ENCODE data around the gene PRM2. TPM values are rescaled to one million over a fixed set of nuclear protein-coding genes. Genes with fewer than 3 reads are reported as not detected.
A peak's percentile ranks its signal among the peaks of the same experiment; 100 is the strongest.

Gene PRM2
- total and polyA plus RNA-seq, 2 of the 8 experiments (the other 6 are each of a cell fraction or from before 2014, with no cell fraction given): not detected

DNA sequence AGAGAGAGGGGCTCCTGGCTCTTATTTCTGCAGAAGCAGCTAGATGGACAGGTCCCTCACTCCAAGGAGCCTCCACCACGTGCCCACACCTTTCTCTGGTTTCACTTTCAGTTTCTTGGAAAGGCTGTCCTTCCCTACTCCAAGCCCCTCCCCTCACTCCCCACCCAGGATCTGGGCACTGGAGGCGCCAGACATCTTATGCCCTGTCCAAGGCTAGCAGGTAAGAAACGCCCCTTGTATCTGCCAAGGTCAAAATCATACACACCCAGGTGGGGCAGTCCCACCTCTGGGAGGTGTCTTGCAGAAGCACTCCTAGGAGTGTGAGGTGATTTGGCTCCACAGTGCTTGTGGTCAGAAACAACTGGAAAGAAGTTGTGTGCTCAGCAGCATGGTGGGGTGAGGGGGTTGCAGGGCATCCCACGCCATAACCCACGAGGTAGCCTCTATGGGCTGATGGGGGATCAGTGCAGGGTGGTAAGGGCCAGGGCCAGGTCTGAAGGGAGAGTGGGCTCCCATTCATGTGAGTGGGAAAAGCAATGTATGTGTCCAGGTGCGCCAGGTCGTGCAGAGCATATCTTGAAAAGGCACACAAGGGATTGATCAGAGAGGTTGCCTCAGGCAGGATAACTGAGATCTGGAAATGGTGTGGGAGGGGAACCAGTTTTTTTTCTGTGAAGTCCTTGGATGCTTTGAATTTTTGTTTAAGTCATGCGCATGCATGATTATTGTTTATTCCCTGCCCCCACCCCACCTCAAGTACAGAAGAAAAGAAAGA is 36.6 kb upstream of the PRM2 start (continued):
- TF ChIP-seq, protein P1, sequence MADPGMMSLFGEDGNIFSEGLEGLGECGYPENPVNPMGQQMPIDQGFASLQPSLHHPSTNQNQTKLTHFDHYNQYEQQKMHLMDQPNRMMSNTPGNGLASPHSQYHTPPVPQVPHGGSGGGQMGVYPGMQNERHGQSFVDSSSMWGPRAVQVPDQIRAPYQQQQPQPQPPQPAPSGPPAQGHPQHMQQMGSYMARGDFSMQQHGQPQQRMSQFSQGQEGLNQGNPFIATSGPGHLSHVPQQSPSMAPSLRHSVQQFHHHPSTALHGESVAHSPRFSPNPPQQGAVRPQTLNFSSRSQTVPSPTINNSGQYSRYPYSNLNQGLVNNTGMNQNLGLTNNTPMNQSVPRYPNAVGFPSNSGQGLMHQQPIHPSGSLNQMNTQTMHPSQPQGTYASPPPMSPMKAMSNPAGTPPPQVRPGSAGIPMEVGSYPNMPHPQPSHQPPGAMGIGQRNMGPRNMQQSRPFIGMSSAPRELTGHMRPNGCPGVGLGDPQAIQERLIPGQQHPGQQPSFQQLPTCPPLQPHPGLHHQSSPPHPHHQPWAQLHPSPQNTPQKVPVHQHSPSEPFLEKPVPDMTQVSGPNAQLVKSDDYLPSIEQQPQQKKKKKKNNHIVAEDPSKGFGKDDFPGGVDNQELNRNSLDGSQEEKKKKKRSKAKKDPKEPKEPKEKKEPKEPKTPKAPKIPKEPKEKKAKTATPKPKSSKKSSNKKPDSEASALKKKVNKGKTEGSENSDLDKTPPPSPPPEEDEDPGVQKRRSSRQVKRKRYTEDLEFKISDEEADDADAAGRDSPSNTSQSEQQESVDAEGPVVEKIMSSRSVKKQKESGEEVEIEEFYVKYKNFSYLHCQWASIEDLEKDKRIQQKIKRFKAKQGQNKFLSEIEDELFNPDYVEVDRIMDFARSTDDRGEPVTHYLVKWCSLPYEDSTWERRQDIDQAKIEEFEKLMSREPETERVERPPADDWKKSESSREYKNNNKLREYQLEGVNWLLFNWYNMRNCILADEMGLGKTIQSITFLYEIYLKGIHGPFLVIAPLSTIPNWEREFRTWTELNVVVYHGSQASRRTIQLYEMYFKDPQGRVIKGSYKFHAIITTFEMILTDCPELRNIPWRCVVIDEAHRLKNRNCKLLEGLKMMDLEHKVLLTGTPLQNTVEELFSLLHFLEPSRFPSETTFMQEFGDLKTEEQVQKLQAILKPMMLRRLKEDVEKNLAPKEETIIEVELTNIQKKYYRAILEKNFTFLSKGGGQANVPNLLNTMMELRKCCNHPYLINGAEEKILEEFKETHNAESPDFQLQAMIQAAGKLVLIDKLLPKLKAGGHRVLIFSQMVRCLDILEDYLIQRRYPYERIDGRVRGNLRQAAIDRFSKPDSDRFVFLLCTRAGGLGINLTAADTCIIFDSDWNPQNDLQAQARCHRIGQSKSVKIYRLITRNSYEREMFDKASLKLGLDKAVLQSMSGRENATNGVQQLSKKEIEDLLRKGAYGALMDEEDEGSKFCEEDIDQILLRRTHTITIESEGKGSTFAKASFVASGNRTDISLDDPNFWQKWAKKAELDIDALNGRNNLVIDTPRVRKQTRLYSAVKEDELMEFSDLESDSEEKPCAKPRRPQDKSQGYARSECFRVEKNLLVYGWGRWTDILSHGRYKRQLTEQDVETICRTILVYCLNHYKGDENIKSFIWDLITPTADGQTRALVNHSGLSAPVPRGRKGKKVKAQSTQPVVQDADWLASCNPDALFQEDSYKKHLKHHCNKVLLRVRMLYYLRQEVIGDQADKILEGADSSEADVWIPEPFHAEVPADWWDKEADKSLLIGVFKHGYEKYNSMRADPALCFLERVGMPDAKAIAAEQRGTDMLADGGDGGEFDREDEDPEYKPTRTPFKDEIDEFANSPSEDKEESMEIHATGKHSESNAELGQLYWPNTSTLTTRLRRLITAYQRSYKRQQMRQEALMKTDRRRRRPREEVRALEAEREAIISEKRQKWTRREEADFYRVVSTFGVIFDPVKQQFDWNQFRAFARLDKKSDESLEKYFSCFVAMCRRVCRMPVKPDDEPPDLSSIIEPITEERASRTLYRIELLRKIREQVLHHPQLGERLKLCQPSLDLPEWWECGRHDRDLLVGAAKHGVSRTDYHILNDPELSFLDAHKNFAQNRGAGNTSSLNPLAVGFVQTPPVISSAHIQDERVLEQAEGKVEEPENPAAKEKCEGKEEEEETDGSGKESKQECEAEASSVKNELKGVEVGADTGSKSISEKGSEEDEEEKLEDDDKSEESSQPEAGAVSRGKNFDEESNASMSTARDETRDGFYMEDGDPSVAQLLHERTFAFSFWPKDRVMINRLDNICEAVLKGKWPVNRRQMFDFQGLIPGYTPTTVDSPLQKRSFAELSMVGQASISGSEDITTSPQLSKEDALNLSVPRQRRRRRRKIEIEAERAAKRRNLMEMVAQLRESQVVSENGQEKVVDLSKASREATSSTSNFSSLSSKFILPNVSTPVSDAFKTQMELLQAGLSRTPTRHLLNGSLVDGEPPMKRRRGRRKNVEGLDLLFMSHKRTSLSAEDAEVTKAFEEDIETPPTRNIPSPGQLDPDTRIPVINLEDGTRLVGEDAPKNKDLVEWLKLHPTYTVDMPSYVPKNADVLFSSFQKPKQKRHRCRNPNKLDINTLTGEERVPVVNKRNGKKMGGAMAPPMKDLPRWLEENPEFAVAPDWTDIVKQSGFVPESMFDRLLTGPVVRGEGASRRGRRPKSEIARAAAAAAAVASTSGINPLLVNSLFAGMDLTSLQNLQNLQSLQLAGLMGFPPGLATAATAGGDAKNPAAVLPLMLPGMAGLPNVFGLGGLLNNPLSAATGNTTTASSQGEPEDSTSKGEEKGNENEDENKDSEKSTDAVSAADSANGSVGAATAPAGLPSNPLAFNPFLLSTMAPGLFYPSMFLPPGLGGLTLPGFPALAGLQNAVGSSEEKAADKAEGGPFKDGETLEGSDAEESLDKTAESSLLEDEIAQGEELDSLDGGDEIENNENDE (IDR thresholded peaks at IDR 0.05; ENCODE audit: insufficient replicate concordance, low read length): no peak
- TF ChIP-seq SP4 (IDR thresholded peaks at IDR 0.05; ENCODE audit: low read length): no peak
- no peak for TF ChIP-seq RFX5 (IDR thresholded peaks at IDR 0.05; ENCODE audit: borderline replicate concordance, low read depth, low read length)
- TF ChIP-seq POLR2AphosphoS5 (IDR thresholded peaks at IDR 0.05; ENCODE audit: low read depth, low read length): no peak
- TF ChIP-seq TCF12 (IDR thresholded peaks at IDR 0.05; ENCODE audit: low read depth, low read length): no peak
- peak in 1 of 2 experiments; percentile 6; a peak in 1 of 3 replicates for TF ChIP-seq EP300 (IDR thresholded peaks at IDR 0.05; ENCODE audit: borderline replicate concordance in 1 of 2, low read depth in 2 of 2, low read length in 2 of 2)
- TF ChIP-seq SIN3A (conservative IDR thresholded peaks at IDR 0.05 in 1 of 2, IDR thresholded peaks at IDR 0.05 in 1 of 2; ENCODE audit: low read depth in 1 of 2, low read length in 2 of 2): no peak; a peak in 1 of 4 replicates
- TF ChIP-seq, protein P2, sequence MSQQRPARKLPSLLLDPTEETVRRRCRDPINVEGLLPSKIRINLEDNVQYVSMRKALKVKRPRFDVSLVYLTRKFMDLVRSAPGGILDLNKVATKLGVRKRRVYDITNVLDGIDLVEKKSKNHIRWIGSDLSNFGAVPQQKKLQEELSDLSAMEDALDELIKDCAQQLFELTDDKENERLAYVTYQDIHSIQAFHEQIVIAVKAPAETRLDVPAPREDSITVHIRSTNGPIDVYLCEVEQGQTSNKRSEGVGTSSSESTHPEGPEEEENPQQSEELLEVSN (IDR thresholded peaks at IDR 0.05): no peak
- TF ChIP-seq SUZ12 (IDR thresholded peaks at IDR 0.05; ENCODE audit: low read length): no peak

All from H1 (cell line).